HepG2 (cell line): Measurements from ENCODE around the gene TTPAL. TPM values are rescaled to one million over a fixed set of nuclear protein-coding genes. Genes with fewer than 3 reads are reported as not detected.

ENCODE experiments used
- CREM ChIP-seq, 2 experiments: sonication (generic) in 1 of 2; formaldehyde crosslinking in 1 of 2; IDR thresholded peaks; 2 replicates each; pipeline versions ENCODE4 v1.4.0 to v1.6.1; 2016 to 2020; ENCODE audit warnings: antibody characterized with exemption in 1 of 2, mild to moderate bottlenecking in 1 of 2, missing genetic modification reagents in 1 of 2
- GATAD1 ChIP-seq: IDR thresholded peaks from 2 replicates; pipeline ENCODE4 v1.6.1; 2016; ENCODE audit warnings: missing genetic modification reagents, missing compliant biosample characterization
- IRF2 ChIP-seq: IDR thresholded peaks from 2 replicates; pipeline ENCODE4 v1.6.1; 2018; ENCODE audit warnings: missing genetic modification reagents, missing compliant biosample characterization
- SRSF1 ChIP-seq: fragments of 200-400 bp; formaldehyde crosslinking; optimal IDR thresholded peaks from 2 replicates; pipeline ENCODE3; 2017; ENCODE audit warnings: mild to moderate bottlenecking, low read depth, low read length, moderate library complexity
- STAG1 ChIP-seq: sonication (generic); formaldehyde crosslinking; IDR thresholded peaks from 2 replicates; pipeline ENCODE4 v1.4.0; 2020; ENCODE audit warnings: missing genetic modification reagents
- TARDBP ChIP-seq: sonication (generic); formaldehyde crosslinking; IDR thresholded peaks from 2 replicates; pipeline ENCODE4 v1.8.0; 2022; ENCODE audit warnings: mild to moderate bottlenecking, missing genetic modification reagents
- ZNF235 ChIP-seq: sonication (generic); formaldehyde crosslinking; IDR thresholded peaks from 2 replicates; pipeline ENCODE4 v1.8.1; 2023; ENCODE audit warnings: mild to moderate bottlenecking, missing genetic modification reagents, borderline replicate concordance
- ZNF720 ChIP-seq: sonication (generic); formaldehyde crosslinking; IDR thresholded peaks from 2 replicates; pipeline ENCODE4 v1.4.0; 2020; ENCODE audit warnings: missing genetic modification reagents
- ZNF749 ChIP-seq: sonication (generic); formaldehyde crosslinking; IDR thresholded peaks from 2 replicates; pipeline ENCODE4 v1.8.0; 2022; ENCODE audit warnings: mild to moderate bottlenecking, missing genetic modification reagents, moderate library complexity, borderline replicate concordance
- polyA plus RNA-seq, 8 experiments: library from polyadenylated mRNA; depleted of rRNA in 3 of 8; stranded (reverse) in 7 of 8; unstranded in 1 of 8; fragments of >200 nt; fragmentation: Illumina TruSeq in 4 of 8; extraction: Trizol in 4 of 8; gene quantifications; 2 replicates each; pipeline versions ENCODE4 v1.2.1 to v1.2.3, GENCODE V29; 2011 to 2016; ENCODE audit warnings: low read depth in 4 of 8, missing spikeins in 1 of 8, mixed read lengths in 1 of 8; ENCODE audit not compliant: insufficient read depth in 1 of 8
- total RNA-seq, 5 experiments: library from RNA; depleted of rRNA; stranded (reverse); fragments of >200 nt; fragmentation: Illumina TruSeq; extraction: Trizol; gene quantifications; 2 replicates each; pipeline ENCODE4 v1.2.3, GENCODE V29; 2016; ENCODE audit warnings: low read depth in 1 of 5
- TF ChIP-seq, protein P1 (sequence below): sonication (generic); formaldehyde crosslinking; IDR thresholded peaks from 2 replicates; pipeline ENCODE4 v1.5.1; 2020; ENCODE audit warnings: mild to moderate bottlenecking, missing genetic modification reagents, moderate library complexity
- TF ChIP-seq, protein P2 (sequence below): sonication (generic); formaldehyde crosslinking; IDR thresholded peaks from 2 replicates; pipeline ENCODE4 v1.5.1; 2020; ENCODE audit warnings: missing genetic modification reagents, mild to moderate bottlenecking, borderline replicate concordance
- TF ChIP-seq, protein P3 (sequence below): sonication (generic); formaldehyde crosslinking; conservative IDR thresholded peaks from 2 replicates; pipeline ENCODE4 v1.4.0; 2020; ENCODE audit warnings: missing genetic modification reagents
- TF ChIP-seq, protein P4 (sequence below): sonication (generic); formaldehyde crosslinking; IDR thresholded peaks from one replicate; pipeline ENCODE4 v1.5.1; 2020; ENCODE audit warnings: mild to moderate bottlenecking, missing genetic modification reagents; ENCODE audit errors: not compliant biosample characterization

The TTPAL gene
- total and polyA plus RNA-seq, 2 of the 13 experiments (the other 11 are each of a cell fraction or from before 2014, with no cell fraction given), result 4.3 to 18.8 TPM

DNA sequence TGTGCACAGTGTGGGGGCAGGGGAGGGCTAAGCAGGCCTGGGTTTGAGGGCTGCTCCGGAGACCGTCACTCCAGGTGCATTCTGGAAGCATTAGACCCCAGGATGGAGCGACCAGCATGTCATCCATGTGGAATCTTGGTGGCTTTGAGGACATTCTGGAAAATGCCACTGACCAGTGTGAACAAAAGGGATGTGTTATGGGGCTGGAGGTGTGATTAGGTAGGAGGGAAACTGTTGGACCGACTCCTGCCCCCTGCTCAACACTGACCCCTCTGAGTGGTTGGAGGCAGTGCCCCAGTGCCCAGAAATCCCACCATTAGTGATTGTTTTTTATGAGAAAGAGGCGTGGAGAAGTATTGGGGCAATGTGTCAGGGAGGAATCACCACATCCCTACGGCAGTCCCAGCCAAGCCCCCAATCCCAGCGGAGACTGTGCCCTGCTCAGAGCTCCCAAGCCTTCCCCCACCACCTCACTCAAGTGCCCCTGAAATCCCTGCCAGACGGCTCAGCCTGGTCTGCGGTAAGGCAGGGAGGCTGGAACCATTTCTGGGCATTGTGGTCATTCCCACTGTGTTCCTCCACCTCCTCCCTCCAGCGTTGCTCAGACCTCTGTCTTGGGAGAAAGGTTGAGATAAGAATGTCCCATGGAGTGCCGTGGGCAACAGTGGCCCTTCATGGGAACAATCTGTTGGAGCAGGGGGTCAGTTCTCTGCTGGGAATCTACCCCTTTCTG lies 44.0 kb upstream of the TTPAL start (continued):
- TF ChIP-seq, protein P1, sequence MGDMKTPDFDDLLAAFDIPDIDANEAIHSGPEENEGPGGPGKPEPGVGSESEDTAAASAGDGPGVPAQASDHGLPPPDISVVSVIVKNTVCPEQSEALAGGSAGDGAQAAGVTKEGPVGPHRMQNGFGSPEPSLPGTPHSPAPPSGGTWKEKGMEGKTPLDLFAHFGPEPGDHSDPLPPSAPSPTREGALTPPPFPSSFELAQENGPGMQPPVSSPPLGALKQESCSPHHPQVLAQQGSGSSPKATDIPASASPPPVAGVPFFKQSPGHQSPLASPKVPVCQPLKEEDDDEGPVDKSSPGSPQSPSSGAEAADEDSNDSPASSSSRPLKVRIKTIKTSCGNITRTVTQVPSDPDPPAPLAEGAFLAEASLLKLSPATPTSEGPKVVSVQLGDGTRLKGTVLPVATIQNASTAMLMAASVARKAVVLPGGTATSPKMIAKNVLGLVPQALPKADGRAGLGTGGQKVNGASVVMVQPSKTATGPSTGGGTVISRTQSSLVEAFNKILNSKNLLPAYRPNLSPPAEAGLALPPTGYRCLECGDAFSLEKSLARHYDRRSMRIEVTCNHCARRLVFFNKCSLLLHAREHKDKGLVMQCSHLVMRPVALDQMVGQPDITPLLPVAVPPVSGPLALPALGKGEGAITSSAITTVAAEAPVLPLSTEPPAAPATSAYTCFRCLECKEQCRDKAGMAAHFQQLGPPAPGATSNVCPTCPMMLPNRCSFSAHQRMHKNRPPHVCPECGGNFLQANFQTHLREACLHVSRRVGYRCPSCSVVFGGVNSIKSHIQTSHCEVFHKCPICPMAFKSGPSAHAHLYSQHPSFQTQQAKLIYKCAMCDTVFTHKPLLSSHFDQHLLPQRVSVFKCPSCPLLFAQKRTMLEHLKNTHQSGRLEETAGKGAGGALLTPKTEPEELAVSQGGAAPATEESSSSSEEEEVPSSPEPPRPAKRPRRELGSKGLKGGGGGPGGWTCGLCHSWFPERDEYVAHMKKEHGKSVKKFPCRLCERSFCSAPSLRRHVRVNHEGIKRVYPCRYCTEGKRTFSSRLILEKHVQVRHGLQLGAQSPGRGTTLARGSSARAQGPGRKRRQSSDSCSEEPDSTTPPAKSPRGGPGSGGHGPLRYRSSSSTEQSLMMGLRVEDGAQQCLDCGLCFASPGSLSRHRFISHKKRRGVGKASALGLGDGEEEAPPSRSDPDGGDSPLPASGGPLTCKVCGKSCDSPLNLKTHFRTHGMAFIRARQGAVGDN, result peak; percentile 83
- peak; percentile 77; the same call in 1 of the 2 replicates for TF ChIP-seq ZNF235 (CRISPR knock-in tag)
- TF ChIP-seq IRF2 (CRISPR knock-in tag), result peak; percentile 32
- peak; percentile 62 for TF ChIP-seq SRSF1
- 0 out of 2 replicates have a peak, but pooled peaks have one; percentile 19 for TF ChIP-seq ZNF749
- TF ChIP-seq, protein P2, sequence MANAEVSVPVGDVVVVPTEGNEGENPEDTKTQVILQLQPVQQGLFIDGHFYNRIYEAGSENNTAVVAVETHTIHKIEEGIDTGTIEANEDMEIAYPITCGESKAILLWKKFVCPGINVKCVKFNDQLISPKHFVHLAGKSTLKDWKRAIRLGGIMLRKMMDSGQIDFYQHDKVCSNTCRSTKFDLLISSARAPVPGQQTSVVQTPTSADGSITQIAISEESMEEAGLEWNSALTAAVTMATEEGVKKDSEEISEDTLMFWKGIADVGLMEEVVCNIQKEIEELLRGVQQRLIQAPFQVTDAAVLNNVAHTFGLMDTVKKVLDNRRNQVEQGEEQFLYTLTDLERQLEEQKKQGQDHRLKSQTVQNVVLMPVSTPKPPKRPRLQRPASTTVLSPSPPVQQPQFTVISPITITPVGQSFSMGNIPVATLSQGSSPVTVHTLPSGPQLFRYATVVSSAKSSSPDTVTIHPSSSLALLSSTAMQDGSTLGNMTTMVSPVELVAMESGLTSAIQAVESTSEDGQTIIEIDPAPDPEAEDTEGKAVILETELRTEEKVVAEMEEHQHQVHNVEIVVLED (CRISPR knock-in tag), result no peak
- TF ChIP-seq, protein P3, sequence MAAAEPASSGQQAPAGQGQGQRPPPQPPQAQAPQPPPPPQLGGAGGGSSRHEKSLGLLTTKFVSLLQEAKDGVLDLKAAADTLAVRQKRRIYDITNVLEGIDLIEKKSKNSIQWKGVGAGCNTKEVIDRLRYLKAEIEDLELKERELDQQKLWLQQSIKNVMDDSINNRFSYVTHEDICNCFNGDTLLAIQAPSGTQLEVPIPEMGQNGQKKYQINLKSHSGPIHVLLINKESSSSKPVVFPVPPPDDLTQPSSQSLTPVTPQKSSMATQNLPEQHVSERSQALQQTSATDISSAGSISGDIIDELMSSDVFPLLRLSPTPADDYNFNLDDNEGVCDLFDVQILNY, result 0 out of 2 replicates have a peak, but pooled peaks have one; percentile 14
- TF ChIP-seq STAG1, result peak; percentile 27; the same call in 1 of the 2 replicates
- no peak for TF ChIP-seq CREM (IDR thresholded peaks at IDR 0.05)
- no peak for TF ChIP-seq CREM (CRISPR knock-in tag; IDR thresholded peaks at IDR 0.05)
- no peak for TF ChIP-seq GATAD1
- peak; percentile 48 for TF ChIP-seq TARDBP (CRISPR knock-in tag)
- 0 out of 2 replicates have a peak, but pooled peaks have one; percentile 61 for TF ChIP-seq ZNF720
- TF ChIP-seq, protein P4, sequence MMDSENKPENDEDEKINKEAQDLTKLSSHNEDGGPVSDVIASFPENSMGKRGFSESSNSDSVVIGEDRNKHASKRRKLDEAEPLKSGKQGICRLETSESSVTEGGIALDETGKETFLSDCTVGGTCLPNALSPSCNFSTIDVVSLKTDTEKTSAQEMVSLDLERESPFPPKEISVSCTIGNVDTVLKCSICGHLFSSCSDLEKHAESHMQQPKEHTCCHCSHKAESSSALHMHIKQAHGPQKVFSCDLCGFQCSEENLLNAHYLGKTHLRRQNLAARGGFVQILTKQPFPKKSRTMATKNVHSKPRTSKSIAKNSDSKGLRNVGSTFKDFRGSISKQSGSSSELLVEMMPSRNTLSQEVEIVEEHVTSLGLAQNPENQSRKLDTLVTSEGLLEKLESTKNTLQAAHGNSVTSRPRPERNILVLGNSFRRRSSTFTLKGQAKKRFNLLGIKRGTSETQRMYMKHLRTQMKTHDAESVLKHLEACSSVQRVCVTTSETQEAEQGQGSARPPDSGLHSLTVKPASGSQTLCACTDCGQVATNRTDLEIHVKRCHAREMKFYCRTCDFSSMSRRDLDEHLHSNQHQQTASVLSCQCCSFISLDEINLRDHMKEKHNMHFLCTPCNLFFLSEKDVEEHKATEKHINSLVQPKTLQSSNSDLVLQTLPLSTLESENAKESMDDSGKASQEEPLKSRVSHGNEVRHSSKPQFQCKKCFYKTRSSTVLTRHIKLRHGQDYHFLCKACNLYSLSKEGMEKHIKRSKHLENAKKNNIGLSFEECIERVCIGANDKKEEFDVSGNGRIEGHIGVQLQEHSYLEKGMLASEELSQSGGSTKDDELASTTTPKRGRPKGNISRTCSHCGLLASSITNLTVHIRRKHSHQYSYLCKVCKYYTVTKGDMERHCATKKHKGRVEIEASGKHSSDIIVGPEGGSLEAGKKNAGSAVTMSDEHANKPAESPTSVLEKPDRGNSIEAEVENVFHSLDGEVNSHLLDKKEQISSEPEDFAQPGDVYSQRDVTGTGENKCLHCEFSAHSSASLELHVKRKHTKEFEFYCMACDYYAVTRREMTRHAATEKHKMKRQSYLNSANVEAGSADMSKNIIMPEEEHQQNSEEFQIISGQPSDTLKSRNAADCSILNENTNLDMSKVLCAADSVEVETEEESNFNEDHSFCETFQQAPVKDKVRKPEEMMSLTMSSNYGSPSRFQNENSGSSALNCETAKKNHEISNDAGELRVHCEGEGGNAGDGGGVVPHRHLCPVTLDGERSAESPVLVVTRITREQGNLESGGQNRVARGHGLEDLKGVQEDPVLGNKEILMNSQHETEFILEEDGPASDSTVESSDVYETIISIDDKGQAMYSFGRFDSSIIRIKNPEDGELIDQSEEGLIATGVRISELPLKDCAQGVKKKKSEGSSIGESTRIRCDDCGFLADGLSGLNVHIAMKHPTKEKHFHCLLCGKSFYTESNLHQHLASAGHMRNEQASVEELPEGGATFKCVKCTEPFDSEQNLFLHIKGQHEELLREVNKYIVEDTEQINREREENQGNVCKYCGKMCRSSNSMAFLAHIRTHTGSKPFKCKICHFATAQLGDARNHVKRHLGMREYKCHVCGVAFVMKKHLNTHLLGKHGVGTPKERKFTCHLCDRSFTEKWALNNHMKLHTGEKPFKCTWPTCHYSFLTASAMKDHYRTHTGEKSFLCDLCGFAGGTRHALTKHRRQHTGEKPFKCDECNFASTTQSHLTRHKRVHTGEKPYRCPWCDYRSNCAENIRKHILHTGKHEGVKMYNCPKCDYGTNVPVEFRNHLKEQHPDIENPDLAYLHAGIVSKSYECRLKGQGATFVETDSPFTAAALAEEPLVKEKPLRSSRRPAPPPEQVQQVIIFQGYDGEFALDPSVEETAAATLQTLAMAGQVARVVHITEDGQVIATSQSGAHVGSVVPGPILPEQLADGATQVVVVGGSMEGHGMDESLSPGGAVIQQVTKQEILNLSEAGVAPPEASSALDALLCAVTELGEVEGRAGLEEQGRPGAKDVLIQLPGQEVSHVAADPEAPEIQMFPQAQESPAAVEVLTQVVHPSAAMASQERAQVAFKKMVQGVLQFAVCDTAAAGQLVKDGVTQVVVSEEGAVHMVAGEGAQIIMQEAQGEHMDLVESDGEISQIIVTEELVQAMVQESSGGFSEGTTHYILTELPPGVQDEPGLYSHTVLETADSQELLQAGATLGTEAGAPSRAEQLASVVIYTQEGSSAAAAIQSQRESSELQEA (CRISPR knock-in tag), result no peak
